IPS DF 19.7 (cell line): ENCODE results near the gene INO80.

Experiments
- DNase-seq: peaks from one replicate; pipeline ENCODE4 v3.0.0-alpha.2; 2013; ENCODE audit warnings: low read depth, low spot score

The INO80 gene

GRCh38 chr15:41004490-41004889, 111.6 kb downstream of the INO80 start:
- no peak for DNase-seq

GRCh38 chr15:41001524-41002214, 114.4 kb downstream of the INO80 start:
- DNase-seq, result no peak

DNA sequence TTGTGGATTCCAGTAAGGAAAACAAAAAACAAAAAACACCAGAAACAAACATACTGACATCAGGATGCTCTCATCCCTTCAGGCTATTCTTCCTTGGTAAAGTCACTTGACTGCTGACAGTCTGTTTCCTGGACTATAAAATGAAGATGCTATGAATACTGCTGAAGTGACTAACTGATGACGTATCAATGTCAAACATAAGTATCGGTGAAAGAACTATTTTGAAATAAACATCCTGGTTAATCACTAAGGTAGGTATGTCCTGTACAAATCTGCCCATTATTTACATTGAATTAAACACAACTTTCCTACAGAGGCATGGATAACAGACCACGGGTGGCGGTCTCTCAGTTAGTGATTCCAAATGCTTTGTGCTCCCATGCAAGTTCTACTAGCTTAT, 116.9 kb downstream of the INO80 start:
- DNase-seq, result no peak

DNA sequence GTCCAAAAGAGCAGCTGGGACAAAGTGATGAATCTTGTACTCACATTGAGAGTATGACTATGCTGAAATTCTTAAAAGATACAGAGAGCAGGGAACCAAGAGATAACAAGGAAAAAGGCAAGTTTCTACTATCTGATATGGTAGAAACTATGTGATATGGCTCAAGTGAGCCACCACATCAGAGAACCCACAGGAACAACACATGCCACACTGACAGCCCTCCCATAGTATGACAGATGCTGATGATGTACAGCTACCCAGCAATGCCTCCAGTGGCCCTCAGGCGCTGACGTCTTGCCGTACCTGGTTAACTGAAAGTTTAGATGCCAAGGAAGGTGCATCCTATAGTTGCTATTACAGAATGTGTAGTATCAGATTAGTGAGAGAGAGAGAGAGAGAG, 120.4 kb downstream of the INO80 start:
- DNase-seq, result no peak

GRCh38 chr15:40992825-40993224, 123.3 kb downstream of the INO80 start:
- no peak for DNase-seq

DNA sequence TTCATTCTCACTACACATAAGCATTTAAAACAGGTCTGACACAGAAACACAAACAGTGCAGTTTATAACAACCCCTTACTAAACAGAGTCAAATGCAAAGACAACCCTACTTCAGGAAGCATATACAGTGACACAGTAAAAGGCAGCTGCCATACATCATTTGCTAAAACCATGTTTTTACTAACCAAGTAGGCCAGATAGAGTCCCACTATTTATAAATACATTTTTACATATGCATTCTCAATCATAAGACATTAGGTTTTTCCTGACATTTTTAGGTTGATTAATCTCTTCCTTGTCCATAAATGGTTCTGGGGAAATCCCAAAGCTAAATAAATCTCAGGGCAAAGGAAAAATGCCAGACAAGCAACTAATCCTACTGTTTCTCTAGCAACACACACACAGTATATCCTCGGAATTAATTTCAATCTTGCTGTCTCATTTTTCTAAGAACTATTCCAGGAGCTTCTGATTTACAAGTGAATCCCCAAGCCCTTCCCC, 123.8 kb downstream of the INO80 start:
- no peak for DNase-seq

GRCh38 chr15:40991355-40991754, 124.7 kb downstream of the INO80 start:
- no peak for DNase-seq

- no peak for DNase-seq
These were observed 125.3 kb downstream of the INO80 start for GRCh38 chr15:40990789-40991188.

DNA sequence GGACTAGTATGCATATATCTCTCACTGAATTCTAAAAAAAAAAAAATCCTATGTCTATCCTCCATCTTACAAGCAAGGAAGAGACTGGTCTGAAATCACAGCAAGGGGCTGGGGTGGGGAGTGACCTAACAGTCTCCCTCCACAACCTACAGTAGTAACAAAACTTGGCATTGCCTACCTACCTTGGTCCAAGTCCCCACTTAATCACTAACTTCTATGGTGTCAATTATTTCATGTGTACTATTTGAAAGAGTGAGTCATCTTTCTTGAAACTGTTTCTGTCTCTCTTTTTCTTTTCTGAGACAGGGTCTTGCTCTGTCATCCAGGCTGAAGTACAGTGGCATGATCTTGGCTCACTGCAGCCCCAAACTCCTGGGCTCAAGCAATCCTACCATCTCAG, 126.0 kb downstream of the INO80 start:
- DNase-seq, result no peak

- DNase-seq, result no peak
These were observed 127.9 kb downstream of the INO80 start for GRCh38 chr15:40988156-40988555.

GRCh38 chr15:40986820-40987219, 129.3 kb downstream of the INO80 start:
- no peak for DNase-seq

- no peak for DNase-seq
These were observed 130.3 kb downstream of the INO80 start for GRCh38 chr15:40985541-40986330.

DNA sequence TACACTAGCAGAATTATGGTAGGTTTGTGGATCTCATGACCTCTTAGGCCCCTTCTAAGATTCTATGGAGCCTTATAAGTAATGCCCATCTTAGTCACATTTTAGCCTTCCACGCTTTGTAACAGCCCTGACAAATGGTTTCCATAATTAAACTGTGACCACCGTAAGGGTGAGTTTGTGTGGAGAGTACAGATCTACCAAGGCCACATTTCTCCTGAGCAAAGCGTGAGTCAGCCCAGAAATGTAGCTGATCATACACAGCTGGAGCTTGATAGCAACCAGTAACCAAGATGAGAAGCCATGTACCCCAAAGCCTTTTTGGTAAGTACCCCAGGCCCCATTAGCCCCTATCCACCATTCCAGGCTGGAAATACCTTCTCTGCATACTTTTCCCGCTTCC, 131.1 kb downstream of the INO80 start:
- no peak for DNase-seq

GRCh38 chr15:40984406-40984805, 131.7 kb downstream of the INO80 start:
- no peak for DNase-seq

- DNase-seq, result no peak
These were observed 133.2 kb downstream of the INO80 start for GRCh38 chr15:40982855-40983254.

DNA sequence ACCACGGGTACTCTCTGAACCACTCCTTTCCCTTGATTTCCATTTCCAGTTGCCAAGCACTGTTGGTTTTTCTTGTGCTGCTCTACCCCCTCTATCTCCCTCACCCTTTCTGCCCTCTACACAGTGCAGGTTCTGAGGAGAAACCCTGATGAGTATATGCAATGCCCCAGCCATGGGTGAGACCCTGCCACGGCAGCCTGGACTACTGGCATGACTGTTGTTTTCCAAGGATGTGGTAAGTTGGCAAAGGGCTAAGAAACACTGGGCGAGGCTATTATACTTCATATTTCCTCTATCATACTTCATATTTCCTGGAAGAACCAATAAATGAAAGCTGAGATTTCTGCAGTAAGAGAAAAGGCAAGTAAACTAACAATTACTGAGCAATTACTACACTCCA, 134.9 kb downstream of the INO80 start:
- no peak for DNase-seq

DNA sequence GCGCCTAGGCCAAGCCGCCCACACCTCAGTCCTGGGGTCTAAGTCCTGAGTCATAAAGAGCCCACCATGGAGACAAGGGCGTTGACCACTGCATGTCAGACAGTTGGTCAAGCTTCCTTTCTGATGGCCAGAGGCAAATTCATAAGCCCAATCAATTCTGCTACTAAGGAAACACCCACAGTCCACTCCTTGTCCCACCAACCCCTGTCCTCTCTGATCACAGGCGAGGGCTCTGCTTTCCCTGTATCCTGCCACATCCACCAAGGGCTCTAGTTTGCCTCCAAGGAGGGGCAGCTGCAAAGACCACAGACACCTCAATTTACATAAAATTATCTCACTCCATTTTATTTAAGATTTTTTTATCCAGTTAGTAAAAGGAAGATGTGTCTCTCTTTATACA, 137.5 kb downstream of the INO80 start:
- DNase-seq, result no peak

DNA sequence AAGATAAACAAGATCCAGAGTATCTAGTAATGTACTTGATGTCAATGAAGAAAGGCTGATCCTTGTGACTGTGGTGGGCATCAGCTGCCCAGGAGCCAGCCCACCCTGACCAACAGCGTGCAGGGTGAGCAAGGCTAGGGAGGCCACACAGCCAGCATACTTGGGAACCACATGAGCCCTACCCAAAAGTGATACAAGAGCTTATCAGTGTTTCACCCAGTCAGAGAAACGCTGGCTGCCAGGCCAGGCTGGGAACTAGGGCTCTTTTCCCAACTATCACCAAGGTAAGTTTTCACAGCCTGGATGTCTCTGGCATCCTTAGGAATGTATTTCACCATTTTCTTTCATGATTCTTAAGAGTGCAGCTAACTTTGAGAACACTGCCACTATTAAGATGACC, 137.9 kb downstream of the INO80 start:
- DNase-seq, result no peak

GRCh38 chr15:40976819-40977218, 139.3 kb downstream of the INO80 start:
- DNase-seq, result no peak

GRCh38 chr15:40974879-40975278, 141.2 kb downstream of the INO80 start:
- DNase-seq, result no peak

DNA sequence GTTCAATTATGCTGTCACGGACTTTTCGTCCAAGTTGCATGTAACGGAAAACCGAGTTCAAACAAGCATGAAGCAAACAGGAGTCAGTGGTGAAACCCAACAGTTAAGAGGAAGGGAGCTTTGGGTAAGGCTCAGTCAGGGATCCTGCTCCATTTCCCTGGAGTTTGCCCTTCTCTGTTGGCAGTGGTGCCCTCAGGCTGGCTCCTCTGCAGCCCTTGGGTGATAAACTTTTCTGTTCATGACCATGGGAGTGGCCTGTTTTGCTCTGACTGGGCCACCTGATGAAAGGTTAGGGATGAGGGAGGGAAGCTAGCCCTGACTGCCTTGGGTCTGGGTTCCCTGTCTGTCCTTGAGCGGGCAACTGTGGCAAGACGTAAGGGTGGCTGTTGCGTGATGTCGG, 146.7 kb downstream of the INO80 start:
- DNase-seq, result no peak

- DNase-seq, result no peak
These were observed 147.6 kb downstream of the INO80 start for GRCh38 chr15:40968290-40969085.
